NCI-H1105 (cell line): Measurements from ENCODE around the gene FGF21.

Experiments used
- DNase-seq: peaks from one replicate; lab custom pipeline; 2025; lab: John Stamatoyannopoulos, UW

Gene FGF21

GRCh38 chr19:48728911-48729664, 26.2 kb upstream of the FGF21 start:
- DNase-seq = no peak

GRCh38 chr19:48731452-48731851, 23.9 kb upstream of the FGF21 start:
- no peak for DNase-seq

GRCh38 chr19:48734625-48735024, 20.7 kb upstream of the FGF21 start:
- no peak for DNase-seq

GRCh38 chr19:48735031-48735615, 20.2 kb upstream of the FGF21 start:
- peak; percentile 84 for DNase-seq

GRCh38 chr19:48737360-48737998, 17.8 kb upstream of the FGF21 start:
- DNase-seq = no peak

GRCh38 chr19:48738557-48739403, 16.5 kb upstream of the FGF21 start:
- DNase-seq = peak; percentile 91

GRCh38 chr19:48739404-48740163, 15.7 kb upstream of the FGF21 start:
- DNase-seq = no peak

- no peak for DNase-seq
Measured at GRCh38 chr19:48740164-48740972, 15.0 kb upstream of the FGF21 start, which contains the start of gene RASIP1. Gene RASIP1 (minus strand): TSS chr19:48740610. CDS start chr19:48740282, 328 bp downstream.

GRCh38 chr19:48741129-48741999, 14.0 kb upstream of the FGF21 start:
- DNase-seq = no peak

GRCh38 chr19:48742096-48742495, 13.2 kb upstream of the FGF21 start:
- no peak for DNase-seq

GRCh38 chr19:48745208-48745995, 9.9 kb upstream of the FGF21 start:
- no peak for DNase-seq

- no peak for DNase-seq
Measured at GRCh38 chr19:48746110-48746509, 9.2 kb upstream of the FGF21 start.

- DNase-seq = no peak
Measured at GRCh38 chr19:48746738-48747575, 8.4 kb upstream of the FGF21 start, which contains the start of gene IZUMO1. Gene IZUMO1 (minus strand): TSS chr19:48746909. CDS start chr19:48745859, 1,050 bp downstream.

- no peak for DNase-seq
Measured at GRCh38 chr19:48749571-48750198, 5.6 kb upstream of the FGF21 start.

- no peak for DNase-seq
Measured at GRCh38 chr19:48750351-48750750, 5.0 kb upstream of the FGF21 start.

GRCh38 chr19:48750771-48751504, 4.4 kb upstream of the FGF21 start:
- no peak for DNase-seq
